Small intestine (tissue), 7 donors: ENCODE data around the gene VAT1L. TPM values are rescaled to one million over a fixed set of nuclear protein-coding genes. Genes with fewer than 3 reads are reported as not detected.
A peak's percentile ranks its signal among the peaks of the same experiment; 100 is the strongest.

ENCODE experiments used
- DNase-seq, 2 donors: peaks; one replicate each; pipeline versions ENCODE4 v3.0.0 to v3.0.0-alpha.2; 2013
- FAIRE-seq: peaks from 2 replicates; lab custom pipeline; 2012; peaks lifted over from hg19 to GRCh38; lab: Jason Lieb, UNC
- H3K27ac ChIP-seq, 3 donors: one replicate each; pipeline ENCODE4 v1.5.1; 2013; ENCODE audit warnings: low read length in 2 of 3, mild to moderate bottlenecking in 2 of 3, control low read depth in 1 of 3, inconsistent platforms in 1 of 3, low read depth in 1 of 3, moderate library complexity in 1 of 3
- H3K27me3 ChIP-seq, 3 donors: one replicate each; pipeline ENCODE4 v1.6.1; 2013; ENCODE audit warnings: low read length in 3 of 3, inconsistent platforms in 1 of 3; ENCODE audit not compliant: control insufficient read depth in 3 of 3, insufficient read depth in 3 of 3
- H3K36me3 ChIP-seq, 3 donors: one replicate each; pipeline ENCODE4 v1.6.1; 2013; ENCODE audit warnings: low read length in 3 of 3, inconsistent platforms in 1 of 3, low read depth in 1 of 3, mild to moderate bottlenecking in 1 of 3, moderate library complexity in 1 of 3; ENCODE audit not compliant: control insufficient read depth in 3 of 3, insufficient read depth in 2 of 3
- H3K4me1 ChIP-seq, 3 donors: one replicate each; pipeline ENCODE4 v1.6.1; 2013; ENCODE audit warnings: low read length in 2 of 3, inconsistent platforms in 1 of 3, low read depth in 1 of 3, mild to moderate bottlenecking in 1 of 3, moderate library complexity in 1 of 3; ENCODE audit not compliant: control insufficient read depth in 3 of 3, insufficient read depth in 2 of 3
- H3K4me3 ChIP-seq, 3 donors: one replicate each; pipeline ENCODE4 v1.5.1; 2013; ENCODE audit warnings: low read length in 3 of 3, control low read depth in 1 of 3, inconsistent platforms in 1 of 3, low read depth in 1 of 3, mild to moderate bottlenecking in 1 of 3, moderate library complexity in 1 of 3
- H3K9me3 ChIP-seq, 2 donors: one replicate each; pipeline ENCODE4 v1.6.1; 2013; ENCODE audit warnings: low read depth in 1 of 2, low read length in 1 of 2; ENCODE audit not compliant: control insufficient read depth in 2 of 2, insufficient read depth in 1 of 2
- WGBS, 3 donors: extraction: QIAGEN DNeasy Blood & Tissue Kit; methylation state at CpG; one replicate each; pipeline ENCODE4 v1.1.7; 2013; 5-methylcytosine and 5-hydroxymethylcytosine counted together
- polyA plus RNA-seq, 4 donors: library from polyadenylated mRNA; stranded (reverse) in 3 of 4; unstranded in 1 of 4; fragments of 200-250 nt in 3 of 4; fragments of 120-200 nt in 1 of 4; gene quantifications; one replicate each; pipeline versions ENCODE4 v1.2.1 to v1.2.3, GENCODE V29; 2013
- donor health status: healthy with polysubstance abuse.
- donor health status: control.
- donor health status: control.
- donor health status: Bipolar disorder and iron deficiency.
- donor health status: healthy.

VAT1L gene
- polyA plus RNA-seq, 4 donors: 0.22 to 3.5 (median 1.6) TPM

DNA sequence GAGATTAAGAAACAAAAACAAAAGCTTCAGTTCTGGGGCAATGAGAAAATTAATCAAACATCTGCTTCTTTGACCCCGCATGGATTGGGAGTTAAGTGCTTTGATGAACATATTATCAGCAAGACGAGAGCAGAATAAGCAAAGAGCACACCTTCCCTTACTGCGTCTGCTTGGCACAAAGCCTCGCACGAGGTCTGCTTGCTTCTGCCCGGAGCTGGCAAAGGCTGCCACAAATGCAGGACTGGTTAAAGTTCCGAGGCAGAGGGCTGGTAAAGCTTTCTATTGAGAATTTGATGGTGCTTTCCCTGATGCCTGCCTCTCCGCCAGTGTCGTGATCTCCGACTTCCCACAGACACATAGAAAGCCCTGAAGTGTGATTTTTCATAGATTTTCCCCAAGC is 17.0 kb downstream of the VAT1L start:
- no peaks in the 10 kb centered on the region for H3K4me1 ChIP-seq
- H3K4me3 ChIP-seq: no peak overlapping the region
- H3K27me3 ChIP-seq: peaks cover 0 to 2% (median 0%) of the 10 kb centered on the region in 3 donors
- H3K36me3 ChIP-seq: no peaks in the 10 kb centered on the region
- peaks cover 0 to 2% of the 10 kb centered on the region in 2 donors for H3K9me3 ChIP-seq
- H3K27ac ChIP-seq: no peak overlapping the region
- DNase-seq (no peak), FAIRE-seq (no peak)
- WGBS, 3 donors: 41 to 67% (median 51%) methylated on average over 10 of the region's 10 CpGs

DNA sequence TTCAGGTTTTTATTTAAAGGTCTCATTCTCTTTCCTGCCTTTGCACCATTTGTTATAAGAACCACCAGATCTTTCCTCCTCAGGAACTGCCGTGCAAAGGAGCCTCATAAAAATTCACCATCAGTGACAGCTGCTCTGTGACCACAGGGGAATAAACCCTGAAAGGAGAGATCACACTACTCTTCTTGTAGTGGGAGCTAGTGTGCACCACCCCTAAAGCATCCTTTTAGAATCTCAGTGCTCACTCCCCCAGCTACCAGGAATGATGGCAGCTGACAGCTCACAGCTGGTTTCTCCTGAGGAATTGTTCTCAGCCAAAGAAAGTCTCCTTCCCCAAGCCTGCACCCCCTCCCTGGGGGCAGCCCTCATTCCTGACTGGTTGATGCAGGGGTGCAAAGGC is 18.7 kb downstream of the VAT1L start:
- H3K27me3 ChIP-seq: peaks cover 0 to 2% (median 0%) of the 10 kb centered on the region in 3 donors
- no peaks in the 10 kb centered on the region for H3K4me1 ChIP-seq
- H3K27ac ChIP-seq: no peak overlapping the region
- no peak overlapping the region for H3K4me3 ChIP-seq
- WGBS, 3 donors: 57 to 87% (median 66%) methylated on average over 1 of the region's 1 CpG
- no peaks in the 10 kb centered on the region for H3K36me3 ChIP-seq
- FAIRE-seq: no peak
- no peak for DNase-seq
- H3K9me3 ChIP-seq: peaks cover 0 to 2% of the 10 kb centered on the region in 2 donors

DNA sequence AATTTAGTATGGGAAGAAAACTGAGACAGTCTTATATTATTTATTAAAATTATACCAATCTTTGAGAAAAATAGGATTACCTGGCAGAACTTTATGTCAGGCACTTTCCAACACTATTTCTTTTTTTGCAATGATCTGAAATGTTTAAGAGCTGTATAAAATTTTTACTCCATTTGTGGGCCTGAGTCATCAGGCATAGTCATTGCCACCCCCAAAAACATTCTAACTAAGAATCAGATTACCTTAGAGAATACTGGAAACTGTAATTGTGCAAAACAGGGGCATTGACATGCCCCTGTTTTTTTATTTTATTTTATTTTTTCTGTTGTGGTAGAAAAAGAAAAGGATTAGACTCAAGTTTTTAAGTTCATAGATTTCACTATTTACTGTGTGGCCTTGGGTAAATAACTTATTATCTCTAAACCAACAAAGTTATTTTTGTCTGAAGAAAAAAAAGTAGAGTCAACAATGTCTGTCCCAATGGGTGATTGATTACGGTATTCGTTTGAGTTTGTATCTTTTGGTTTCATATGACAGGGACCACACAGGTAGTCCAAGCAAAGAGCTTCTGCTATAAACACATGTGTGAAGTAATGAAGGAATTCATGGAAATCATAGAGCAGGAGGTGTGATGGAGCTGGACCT is 24.6 kb downstream of the VAT1L start:
- H3K4me3 ChIP-seq: no peak overlapping the region
- no peak overlapping the region for H3K27ac ChIP-seq
- no peaks in the 10 kb centered on the region for H3K27me3 ChIP-seq
- DNase-seq (no peak), FAIRE-seq (no peak)
- WGBS, 3 donors: 58 to 70% (median 61%) methylated on average over 2 of the region's 2 CpGs
- H3K4me1 ChIP-seq: no peaks in the 10 kb centered on the region
- H3K9me3 ChIP-seq: peaks cover 0 to 2% of the 10 kb centered on the region in 2 donors
- H3K36me3 ChIP-seq: no peaks in the 10 kb centered on the region

- no peak for FAIRE-seq
- Histone ChIP-seq H3K4me1 (no peaks in the 10 kb centered on the region), H3K27ac (no peak overlapping the region), H3K4me3 (no peak overlapping the region), H3K9me3 (no peaks in the 10 kb centered on the region), H3K36me3 (no peaks in the 10 kb centered on the region), H3K27me3 (no peaks in the 10 kb centered on the region)
- peak in 1 of 2 donors; percentile 1 for DNase-seq
Observed at GRCh38 chr16:77816293-77816692, 27.9 kb downstream of the VAT1L start.

- no peaks in the 10 kb centered on the region for H3K4me1 ChIP-seq
- DNase-seq (no peak), FAIRE-seq (no peak)
- no peaks in the 10 kb centered on the region for H3K9me3 ChIP-seq
- H3K4me3 ChIP-seq: no peak overlapping the region
- no peaks in the 10 kb centered on the region for H3K36me3 ChIP-seq
- WGBS, 3 donors: 38 to 58% (median 58%) methylated on average over 3 of the region's 3 CpGs
- no peaks in the 10 kb centered on the region for H3K27me3 ChIP-seq
- no peak overlapping the region for H3K27ac ChIP-seq
Observed at GRCh38 chr16:77820340-77820739, 32.0 kb downstream of the VAT1L start.

DNA sequence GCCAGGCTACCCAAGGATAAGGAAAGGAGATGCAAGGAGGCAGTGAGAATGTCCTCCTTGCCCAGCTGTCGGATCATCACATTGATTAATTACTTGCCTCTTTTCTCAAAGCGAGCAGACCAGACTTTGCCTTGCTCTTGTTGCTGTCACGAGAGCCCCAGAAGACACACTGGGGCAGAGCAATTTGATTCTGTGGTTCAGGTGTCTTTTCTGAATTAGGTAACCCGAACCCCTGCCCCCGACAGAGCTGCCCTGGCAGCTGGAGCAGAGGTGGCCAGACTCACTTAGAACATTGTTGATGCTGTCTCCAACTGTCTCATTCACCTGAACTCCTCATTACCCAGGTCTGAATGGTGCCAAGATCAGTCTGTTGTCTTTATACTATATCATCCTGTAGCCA is 34.3 kb downstream of the VAT1L start:
- H3K36me3 ChIP-seq: no peaks in the 10 kb centered on the region
- no peak overlapping the region for H3K4me3 ChIP-seq
- FAIRE-seq (no peak), DNase-seq (no peak)
- H3K27ac ChIP-seq: no peak overlapping the region
- no peaks in the 10 kb centered on the region for H3K4me1 ChIP-seq
- no peaks in the 10 kb centered on the region for H3K27me3 ChIP-seq
- WGBS, 3 donors: 56 to 73% (median 64%) methylated on average over 5 of the region's 5 CpGs
- no peaks in the 10 kb centered on the region for H3K9me3 ChIP-seq

DNA sequence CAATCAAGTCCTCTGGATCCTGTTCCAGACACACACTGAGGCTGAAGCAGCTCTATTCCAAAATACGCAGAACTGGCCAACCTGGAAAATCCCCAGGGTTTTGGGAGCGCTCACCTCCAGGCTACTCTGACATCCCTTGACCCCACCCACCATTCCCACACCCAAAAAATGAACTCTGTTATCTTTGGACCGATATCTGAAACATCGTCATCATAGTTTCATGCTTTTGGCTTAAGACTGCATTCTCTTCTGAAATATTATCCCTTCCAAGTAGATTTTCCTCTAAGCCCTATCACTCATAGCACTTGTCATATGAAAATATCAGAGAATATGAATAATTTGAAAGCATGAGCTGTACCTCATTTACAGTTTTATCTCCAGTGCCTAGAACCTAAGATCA is 34.7 kb downstream of the VAT1L start:
- Histone ChIP-seq H3K4me3 (no peak overlapping the region), H3K27me3 (no peaks in the 10 kb centered on the region), H3K9me3 (no peaks in the 10 kb centered on the region), H3K27ac (no peak overlapping the region), H3K36me3 (no peaks in the 10 kb centered on the region), H3K4me1 (no peaks in the 10 kb centered on the region)
- no peak for DNase-seq
- whole genome bisulfite sequencing, 3 donors: 70 to 86% (median 77%) methylated on average over 4 of the region's 4 CpGs
- FAIRE-seq: no peak

GRCh38 chr16:77825196-77825595 is 36.8 kb downstream of the VAT1L start:
- no peaks in the 10 kb centered on the region for H3K4me1 ChIP-seq
- FAIRE-seq (no peak), DNase-seq (no peak)
- H3K4me3 ChIP-seq: no peak overlapping the region
- no peaks in the 10 kb centered on the region for H3K36me3 ChIP-seq
- no peaks in the 10 kb centered on the region for H3K9me3 ChIP-seq
- 80 to 90% (median 82%) methylated on average over 7 of the region's 7 CpGs for WGBS, 3 donors
- no peak overlapping the region for H3K27ac ChIP-seq
- H3K27me3 ChIP-seq: no peaks in the 10 kb centered on the region

DNA sequence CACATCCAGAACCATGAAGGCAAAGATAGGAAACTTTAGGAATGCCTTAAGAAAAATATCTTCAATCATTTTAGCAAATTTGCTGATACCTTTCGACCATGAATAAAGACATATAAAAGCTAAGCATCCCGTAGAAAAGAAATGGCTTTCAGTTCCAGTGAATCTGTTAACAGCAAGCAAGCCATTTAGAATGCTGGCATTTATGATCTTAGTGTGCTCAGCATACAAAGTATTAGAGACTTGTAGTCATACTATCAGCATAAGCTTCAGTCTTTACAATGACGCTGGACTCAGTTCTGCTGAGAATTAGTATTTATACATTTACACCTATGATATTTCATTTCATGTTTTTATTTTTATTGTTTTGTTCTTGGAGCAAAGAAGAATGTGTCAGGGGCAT is 38.7 kb downstream of the VAT1L start:
- H3K4me3 ChIP-seq: no peak overlapping the region
- H3K27ac ChIP-seq: no peak overlapping the region
- H3K36me3 ChIP-seq: no peaks in the 10 kb centered on the region
- FAIRE-seq (no peak), DNase-seq (no peak)
- 79 to 89% (median 82%) methylated on average over 3 of the region's 3 CpGs for WGBS, 3 donors
- no peaks in the 10 kb centered on the region for H3K27me3 ChIP-seq
- H3K9me3 ChIP-seq: no peaks in the 10 kb centered on the region
- no peaks in the 10 kb centered on the region for H3K4me1 ChIP-seq
